ENCODE data around the gene SS18L1. TPM values are rescaled to one million over a fixed set of nuclear protein-coding genes. Genes with fewer than 3 reads are reported as not detected.

SS18L1 gene
- total RNA-seq, 2 experiments from 2014 or later = 17.0 to 17.7 TPM

DNA sequence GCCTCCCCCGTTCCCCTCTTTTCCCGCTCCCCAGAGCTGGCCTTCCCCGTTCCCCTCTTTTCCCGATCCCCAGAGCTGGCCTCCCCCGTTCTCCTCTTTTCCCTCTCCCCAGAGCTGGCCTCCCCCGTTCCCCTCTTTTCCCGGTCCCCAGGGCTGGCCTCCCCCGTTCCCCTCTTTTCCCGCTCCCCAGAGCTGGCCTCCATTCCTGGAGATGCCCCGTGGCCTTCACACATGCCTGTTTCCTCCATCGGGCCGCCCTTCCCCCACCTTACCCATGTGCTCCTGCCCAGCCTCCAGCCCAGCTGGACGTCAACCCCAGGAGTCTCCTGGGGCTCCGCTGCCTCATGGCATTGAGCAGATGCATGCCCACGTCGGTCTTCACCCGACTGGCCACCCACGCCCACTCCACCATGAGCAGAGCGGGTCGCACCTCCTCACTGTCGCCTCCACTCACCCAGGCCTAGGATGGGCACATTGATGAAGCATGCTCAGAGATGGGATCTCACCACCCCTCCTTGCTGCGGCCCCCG lies 8.3 kb downstream of the SS18L1 start:
- ChIA-PET POLR2A (no interaction called here), CTCF (ENCODE audit: unreplicated experiment) (no interaction called here)
- Histone ChIP-seq H3K27ac (ENCODE audit: low read depth, low read length, poor library complexity, severe bottlenecking) (no peak overlapping the region), H3K79me2 (ENCODE audit: insufficient read depth, low read depth, low read length) (peaks cover 6% of the 10 kb centered on the region; the same call in 1 of the 2 replicates), H3K9me2 (ENCODE audit: insufficient read depth, low read length) (no peaks in the 10 kb centered on the region), H4K20me1 (ENCODE audit: insufficient read depth, low read length) (no peaks in the 10 kb centered on the region), H3K9me3 (ENCODE audit: low read length) (no peaks in the 10 kb centered on the region), H3K36me3 (ENCODE audit: insufficient read depth, low read length) (peaks cover 28% of the 10 kb centered on the region), H2AFZ (ENCODE audit: low read length) (no peak overlapping the region), H3K4me3 (ENCODE audit: low read depth, low read length, poor library complexity, severe bottlenecking) (no peak overlapping the region), H3K4me2 (ENCODE audit: low read length) (no peak overlapping the region), H3K4me1 (ENCODE audit: insufficient read depth, low read length, poor library complexity, severe bottlenecking) (no peaks in the 10 kb centered on the region)
- DNase-seq (ENCODE audit: low spot score) = no peak
- TF ChIP-seq, protein P1, sequence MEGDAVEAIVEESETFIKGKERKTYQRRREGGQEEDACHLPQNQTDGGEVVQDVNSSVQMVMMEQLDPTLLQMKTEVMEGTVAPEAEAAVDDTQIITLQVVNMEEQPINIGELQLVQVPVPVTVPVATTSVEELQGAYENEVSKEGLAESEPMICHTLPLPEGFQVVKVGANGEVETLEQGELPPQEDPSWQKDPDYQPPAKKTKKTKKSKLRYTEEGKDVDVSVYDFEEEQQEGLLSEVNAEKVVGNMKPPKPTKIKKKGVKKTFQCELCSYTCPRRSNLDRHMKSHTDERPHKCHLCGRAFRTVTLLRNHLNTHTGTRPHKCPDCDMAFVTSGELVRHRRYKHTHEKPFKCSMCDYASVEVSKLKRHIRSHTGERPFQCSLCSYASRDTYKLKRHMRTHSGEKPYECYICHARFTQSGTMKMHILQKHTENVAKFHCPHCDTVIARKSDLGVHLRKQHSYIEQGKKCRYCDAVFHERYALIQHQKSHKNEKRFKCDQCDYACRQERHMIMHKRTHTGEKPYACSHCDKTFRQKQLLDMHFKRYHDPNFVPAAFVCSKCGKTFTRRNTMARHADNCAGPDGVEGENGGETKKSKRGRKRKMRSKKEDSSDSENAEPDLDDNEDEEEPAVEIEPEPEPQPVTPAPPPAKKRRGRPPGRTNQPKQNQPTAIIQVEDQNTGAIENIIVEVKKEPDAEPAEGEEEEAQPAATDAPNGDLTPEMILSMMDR (conservative IDR thresholded peaks at IDR 0.05; ENCODE audit: low read length) = no peak
- TF ChIP-seq EZH2phosphoT487 (IDR thresholded peaks at IDR 0.05; ENCODE audit: borderline replicate concordance, low read depth, low read length) = no peak
- intact Hi-C loops (cut with micrococcal nuclease; ENCODE audit: unreplicated experiment) = no loop called here
- BruUV-seq (replicated peaks) = no TSS peak

DNA sequence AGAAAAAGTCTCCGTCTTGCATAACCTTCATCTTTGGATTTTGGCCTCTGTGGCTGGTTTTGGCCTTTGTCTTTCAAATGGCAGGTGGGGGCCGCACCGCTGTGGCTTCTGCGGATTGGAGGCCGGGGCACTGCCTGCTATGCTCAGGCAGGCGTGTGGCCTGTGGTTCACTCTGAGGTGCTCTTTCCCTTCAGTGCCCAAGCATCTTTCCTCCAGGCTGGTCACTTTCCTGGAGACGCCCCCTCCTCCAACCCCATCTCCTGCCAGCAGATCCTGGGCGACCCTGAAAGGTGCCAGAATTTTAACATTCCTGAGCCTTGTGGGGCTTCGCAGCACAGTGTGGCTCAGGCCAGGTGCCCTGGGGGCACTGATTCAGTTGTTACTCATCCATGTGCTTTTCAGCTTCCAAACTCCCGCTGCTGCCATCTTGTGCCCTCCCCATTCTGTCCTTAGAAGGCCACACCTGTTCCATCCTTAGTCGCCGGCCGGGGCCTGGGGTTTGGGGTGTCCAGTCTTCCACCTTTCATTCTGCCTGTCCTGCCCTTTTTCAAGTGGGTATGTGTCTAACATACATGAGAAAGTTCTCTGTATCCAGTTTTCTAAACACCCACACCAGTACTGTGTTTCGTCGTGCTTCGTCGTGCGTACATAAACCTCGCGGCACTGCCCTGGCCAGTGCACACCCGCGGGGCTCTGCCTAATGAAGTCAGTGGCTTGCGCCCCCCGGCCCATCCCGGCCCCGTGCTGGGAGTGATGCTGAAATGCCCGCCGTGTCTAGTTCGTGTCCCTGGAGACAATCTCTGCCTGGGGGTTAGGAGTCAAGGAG lies 12.1 kb downstream of the SS18L1 start:
- no peaks in the 10 kb centered on the region for H3K79me2 ChIP-seq (ENCODE audit: insufficient read depth, low read depth, low read length)
- no peaks in the 10 kb centered on the region for H3K4me1 ChIP-seq (ENCODE audit: insufficient read depth, low read length, poor library complexity, severe bottlenecking)
- no TSS peak for BruUV-seq (replicated peaks)
- no peak overlapping the region for H3K27ac ChIP-seq (ENCODE audit: low read depth, low read length, poor library complexity, severe bottlenecking)
- no peaks in the 10 kb centered on the region for H3K9me2 ChIP-seq (ENCODE audit: insufficient read depth, low read length)
- DNase-seq (ENCODE audit: low spot score) = no peak
- H3K4me3 ChIP-seq (ENCODE audit: low read depth, low read length, poor library complexity, severe bottlenecking) = no peak overlapping the region
- no peak overlapping the region for H3K4me2 ChIP-seq (ENCODE audit: low read length)
- H4K20me1 ChIP-seq (ENCODE audit: insufficient read depth, low read length) = no peaks in the 10 kb centered on the region
- no peak overlapping the region for H2AFZ ChIP-seq (ENCODE audit: low read length)
- CTCF ChIA-PET (ENCODE audit: unreplicated experiment) = no interaction called here
- no peak for TF ChIP-seq EZH2phosphoT487 (IDR thresholded peaks at IDR 0.05; ENCODE audit: borderline replicate concordance, low read depth, low read length)
- POLR2A ChIA-PET = no interaction called here
- no peaks in the 10 kb centered on the region for H3K9me3 ChIP-seq (ENCODE audit: low read length)
- H3K36me3 ChIP-seq (ENCODE audit: insufficient read depth, low read length) = peaks cover 28% of the 10 kb centered on the region
- intact Hi-C loops (cut with micrococcal nuclease; ENCODE audit: unreplicated experiment) = loop anchor here (5.0 kb wide), 1 partner anchor 143 kb away; no protein-coding TSS in a partner anchor

DNA sequence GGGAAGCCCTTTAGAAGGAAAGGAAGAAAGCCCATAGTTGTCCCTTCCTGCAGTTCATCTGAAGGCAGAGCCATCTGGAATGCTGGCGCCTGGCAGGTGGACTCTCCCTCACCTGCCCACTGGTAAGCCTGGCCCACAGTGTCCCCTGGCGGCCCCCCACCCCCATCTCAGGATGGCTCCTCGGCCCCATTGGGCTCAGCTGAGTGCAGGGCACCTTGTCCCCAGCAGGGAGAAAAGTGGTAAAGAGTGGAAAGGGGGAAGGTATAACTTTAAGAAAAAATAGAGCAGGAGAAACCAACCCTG lies 12.6 kb downstream of the SS18L1 start:
- Histone ChIP-seq H3K36me3 (ENCODE audit: insufficient read depth, low read length) (peaks cover 28% of the 10 kb centered on the region), H3K79me2 (ENCODE audit: insufficient read depth, low read depth, low read length) (no peaks in the 10 kb centered on the region), H3K27ac (ENCODE audit: low read depth, low read length, poor library complexity, severe bottlenecking) (no peak overlapping the region), H3K9me3 (ENCODE audit: low read length) (no peaks in the 10 kb centered on the region), H2AFZ (ENCODE audit: low read length) (no peak overlapping the region), H3K4me2 (ENCODE audit: low read length) (no peak overlapping the region), H3K4me3 (ENCODE audit: low read depth, low read length, poor library complexity, severe bottlenecking) (no peak overlapping the region), H3K9me2 (ENCODE audit: insufficient read depth, low read length) (no peaks in the 10 kb centered on the region), H3K4me1 (ENCODE audit: insufficient read depth, low read length, poor library complexity, severe bottlenecking) (no peaks in the 10 kb centered on the region), H4K20me1 (ENCODE audit: insufficient read depth, low read length) (no peaks in the 10 kb centered on the region)
- BruUV-seq (replicated peaks) = no TSS peak
- ChIA-PET POLR2A (no interaction called here), CTCF (ENCODE audit: unreplicated experiment) (no interaction called here)
- intact Hi-C loops (cut with micrococcal nuclease; ENCODE audit: unreplicated experiment) = loop anchor here (5.0 kb wide), 1 partner anchor 144 kb away; no protein-coding TSS in a partner anchor
- no peak for DNase-seq (ENCODE audit: low spot score)
- TF ChIP-seq EZH2phosphoT487 (IDR thresholded peaks at IDR 0.05; ENCODE audit: borderline replicate concordance, low read depth, low read length) = no peak
- TF ChIP-seq, protein P1 (conservative IDR thresholded peaks at IDR 0.05; ENCODE audit: low read length) = no peak

Measured in OCI-LY7 (cell line).